Measurements from ENCODE around the gene ARHGAP8.

The ARHGAP8 gene

DNA sequence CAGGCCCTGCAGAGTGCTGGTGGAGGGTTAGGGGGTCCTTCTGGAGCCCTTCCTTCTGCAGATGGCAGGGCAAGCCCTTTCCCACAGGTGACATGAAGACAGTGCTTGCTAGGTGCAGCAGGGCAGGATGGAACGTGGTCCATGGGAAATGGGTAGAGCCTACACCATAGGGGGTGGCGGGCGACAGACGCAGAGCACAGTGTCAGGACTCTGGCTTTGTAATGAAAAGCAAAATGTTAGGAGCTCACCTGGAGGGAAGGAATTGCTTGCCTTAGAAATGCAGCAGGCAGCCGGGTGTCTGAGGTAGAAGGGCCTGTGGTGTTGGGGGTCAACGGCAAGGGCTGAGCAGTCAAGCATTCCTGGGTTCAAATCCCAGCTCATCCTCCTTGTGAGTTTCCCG is 54.9 kb downstream of the ARHGAP8 start:
- no peak for DNase-seq

DNA sequence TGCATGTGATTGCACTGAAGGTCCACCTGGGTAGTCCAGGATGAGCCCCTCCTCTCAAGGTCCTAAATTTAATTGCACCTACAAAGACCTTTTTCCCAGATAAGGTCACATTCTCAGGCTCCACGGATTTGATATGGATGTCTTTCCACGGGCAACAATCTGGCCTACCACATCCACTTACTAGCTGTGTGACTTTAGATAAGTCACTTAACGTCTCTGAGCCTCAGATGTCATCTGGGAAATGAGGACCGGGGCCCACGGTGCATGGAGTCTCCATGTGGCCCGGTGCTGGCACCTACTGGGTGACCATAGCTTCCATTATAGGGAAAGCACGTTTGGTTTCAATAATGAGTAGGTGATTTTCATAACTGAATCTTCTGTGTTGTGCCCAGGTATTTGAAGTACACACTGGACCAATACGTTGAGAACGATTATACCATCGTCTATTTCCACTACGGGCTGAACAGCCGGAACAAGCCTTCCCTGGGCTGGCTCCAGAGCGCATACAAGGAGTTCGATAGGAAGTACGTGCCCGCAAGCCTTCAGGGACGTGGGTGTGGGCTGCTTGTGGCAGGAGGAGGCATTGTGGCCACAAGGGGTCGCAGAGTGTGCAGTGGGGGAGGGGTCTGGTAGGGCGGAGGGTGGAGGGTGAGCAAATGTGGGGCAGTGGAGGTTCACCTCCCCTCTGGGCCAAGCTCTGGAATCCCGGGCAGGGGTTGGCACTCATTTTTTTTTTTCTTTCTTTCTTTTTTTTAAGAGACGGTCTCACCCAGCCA is 55.7 kb downstream of the ARHGAP8 start:
- no peak for DNase-seq

DNA sequence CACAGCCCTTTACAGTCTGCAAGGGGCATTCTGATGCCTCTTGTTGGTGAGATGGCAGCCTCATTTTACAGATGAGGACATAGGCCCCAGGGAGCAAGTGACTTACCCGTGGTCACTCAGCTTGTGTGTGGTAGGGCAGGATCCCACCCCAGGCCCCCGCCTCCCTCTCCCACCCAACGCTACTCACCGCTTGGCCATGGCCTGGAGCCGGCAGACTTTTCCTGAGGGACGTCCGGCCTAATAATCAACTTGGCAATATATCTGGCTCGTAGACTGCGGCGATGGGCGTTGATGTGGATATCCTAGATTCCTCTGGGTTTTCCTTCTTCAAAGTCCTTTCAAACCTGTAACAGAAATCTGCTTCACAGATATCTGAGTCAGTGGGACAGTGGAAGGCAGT is 57.1 kb downstream of the ARHGAP8 start:
- DNase-seq, result no peak

GRCh38 chr22:44811141-44811540 is 58.8 kb downstream of the ARHGAP8 start:
- no peak for DNase-seq

DNA sequence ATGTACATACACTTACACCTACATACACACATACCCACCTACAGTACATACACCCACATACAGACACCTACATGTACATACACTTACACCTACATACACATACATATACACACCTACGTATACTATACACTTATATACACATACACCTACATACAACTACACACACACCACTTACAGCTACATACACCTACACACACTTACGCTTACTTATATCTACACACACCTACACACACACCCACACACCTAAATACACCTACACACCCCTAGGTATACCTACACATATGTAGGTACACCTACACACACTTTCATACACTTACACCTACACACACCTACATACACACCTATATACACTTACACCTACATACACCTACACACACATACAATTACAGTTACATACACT is 61.0 kb downstream of the ARHGAP8 start:
- DNase-seq, result no peak

DNA sequence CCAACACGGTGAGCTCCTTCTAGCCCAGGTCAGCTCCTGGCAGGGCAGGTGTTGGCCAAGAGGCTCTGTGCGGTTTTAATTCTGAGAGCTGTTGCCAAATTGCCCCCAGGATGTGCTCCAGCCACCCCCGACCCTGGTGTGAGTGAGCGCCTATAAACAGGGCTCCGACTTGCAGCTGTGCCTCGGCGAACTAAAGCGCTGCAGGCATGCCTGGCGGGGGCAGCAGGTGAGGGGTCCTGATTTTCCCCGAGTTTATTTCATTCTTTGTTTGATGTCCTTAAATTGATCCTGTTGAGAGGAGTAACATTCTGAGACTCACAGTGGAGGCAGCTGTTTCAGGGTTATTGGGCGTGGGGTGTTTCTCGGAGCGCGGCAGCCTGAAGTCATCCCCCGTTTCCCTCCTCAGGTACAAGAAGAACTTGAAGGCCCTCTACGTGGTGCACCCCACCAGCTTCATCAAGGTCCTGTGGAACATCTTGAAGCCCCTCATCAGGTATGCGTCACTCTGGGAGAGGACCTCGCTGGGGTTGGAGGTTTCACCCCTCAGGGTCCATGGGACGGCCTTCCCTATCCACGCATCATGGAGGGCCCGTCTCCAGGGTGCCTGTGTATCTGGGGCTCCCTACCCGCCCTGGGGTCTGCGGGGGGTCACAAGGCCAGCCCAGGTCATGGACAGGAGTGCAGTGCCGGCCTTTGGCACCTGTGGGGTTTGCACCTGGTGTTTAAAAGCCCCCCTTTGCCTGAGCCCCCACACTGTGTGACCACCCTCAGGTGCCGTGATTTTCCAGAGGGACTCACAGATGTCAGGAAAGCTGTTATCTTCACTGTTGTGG is 62.1 kb downstream of the ARHGAP8 start:
- DNase-seq, result no peak

DNA sequence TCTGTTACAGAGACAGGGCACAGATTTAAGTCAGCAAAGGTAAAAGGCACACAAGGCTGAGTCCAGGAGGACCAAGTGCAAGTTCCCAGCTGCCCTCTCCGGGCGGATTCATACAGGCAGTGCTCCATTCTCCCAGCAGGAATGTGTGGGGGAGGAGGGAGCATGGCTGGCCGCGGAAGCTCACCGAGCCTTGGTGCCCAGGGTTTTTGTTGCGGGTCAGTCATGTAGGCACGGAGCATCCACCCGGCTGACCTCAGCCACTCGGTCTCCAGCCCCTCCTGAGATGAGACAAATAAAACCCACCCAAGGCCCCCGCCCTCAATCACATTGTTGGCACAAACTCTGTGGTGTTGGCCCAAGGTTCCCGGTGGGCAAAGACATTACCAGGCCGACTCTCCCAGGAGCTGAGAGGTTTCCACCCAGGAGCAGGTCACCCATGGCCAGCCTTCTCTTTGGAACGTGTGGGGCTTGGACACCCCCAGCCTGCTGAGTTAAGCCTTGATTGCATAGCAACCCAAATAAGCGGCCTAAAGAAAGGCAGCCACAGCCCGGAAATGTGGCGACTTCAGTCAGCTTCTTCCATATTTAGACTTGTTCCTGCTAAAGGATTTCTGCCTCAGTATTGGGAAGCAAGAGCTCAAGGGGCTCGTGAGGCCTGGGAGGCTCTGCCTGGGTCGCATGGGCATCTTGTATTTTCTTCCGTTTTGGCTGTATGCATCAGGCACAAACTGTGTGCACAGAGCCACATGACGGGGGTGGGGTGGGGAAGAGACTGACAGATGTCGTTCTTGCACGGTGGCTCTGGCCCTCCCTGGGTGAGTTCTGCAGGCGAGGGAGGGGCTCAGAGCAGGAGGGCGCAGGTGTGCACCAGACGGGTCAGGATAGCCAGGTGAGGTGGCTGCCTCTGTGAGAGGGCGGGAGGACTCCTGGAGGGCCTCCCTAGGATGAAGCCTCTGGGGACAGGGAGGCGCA is 63.0 kb downstream of the ARHGAP8 start:
- DNase-seq, result no peak

DNA sequence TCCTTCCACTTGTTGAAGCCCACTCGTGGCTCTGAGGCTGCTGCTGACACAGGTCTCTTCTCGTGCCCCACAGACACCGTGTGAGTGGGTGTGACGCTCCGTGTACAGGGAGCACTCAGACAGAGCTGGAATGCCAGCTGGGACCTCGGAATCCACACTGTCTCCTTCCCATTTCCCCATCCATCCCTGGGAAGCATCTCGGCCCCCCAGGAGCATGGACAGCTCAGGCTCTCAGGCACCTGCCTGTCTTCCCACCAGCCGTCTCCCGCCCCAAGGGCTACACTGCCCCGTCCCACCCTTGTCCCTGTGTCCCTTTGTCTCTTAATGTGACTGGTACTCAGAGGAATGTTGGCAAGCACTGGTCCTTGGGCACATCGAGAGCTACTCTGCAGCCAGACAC is 63.8 kb downstream of the ARHGAP8 start:
- no peak for DNase-seq

DNA sequence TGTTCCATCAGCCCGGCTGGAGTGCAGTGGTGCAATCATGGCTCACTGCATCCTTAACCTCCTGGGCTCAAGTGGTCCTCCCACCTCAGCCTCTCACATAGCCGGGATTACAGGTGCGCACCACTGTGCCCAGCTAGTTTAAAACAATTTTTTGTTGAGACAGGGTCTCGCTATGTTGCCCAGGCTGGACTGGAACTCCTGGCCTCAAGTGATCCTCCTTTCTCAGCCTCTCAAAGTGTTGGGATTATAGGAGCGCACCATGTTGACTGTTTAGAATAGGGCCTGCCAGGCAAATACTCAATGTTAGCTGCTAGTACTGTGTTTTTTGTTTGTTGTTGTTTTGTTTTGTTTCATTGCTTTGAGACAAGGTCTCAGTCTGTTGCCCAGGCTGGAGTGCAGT is 66.4 kb downstream of the ARHGAP8 start:
- no peak for DNase-seq

- no peak for DNase-seq
These were observed 67.7 kb downstream of the ARHGAP8 start for GRCh38 chr22:44819966-44820631.

DNA sequence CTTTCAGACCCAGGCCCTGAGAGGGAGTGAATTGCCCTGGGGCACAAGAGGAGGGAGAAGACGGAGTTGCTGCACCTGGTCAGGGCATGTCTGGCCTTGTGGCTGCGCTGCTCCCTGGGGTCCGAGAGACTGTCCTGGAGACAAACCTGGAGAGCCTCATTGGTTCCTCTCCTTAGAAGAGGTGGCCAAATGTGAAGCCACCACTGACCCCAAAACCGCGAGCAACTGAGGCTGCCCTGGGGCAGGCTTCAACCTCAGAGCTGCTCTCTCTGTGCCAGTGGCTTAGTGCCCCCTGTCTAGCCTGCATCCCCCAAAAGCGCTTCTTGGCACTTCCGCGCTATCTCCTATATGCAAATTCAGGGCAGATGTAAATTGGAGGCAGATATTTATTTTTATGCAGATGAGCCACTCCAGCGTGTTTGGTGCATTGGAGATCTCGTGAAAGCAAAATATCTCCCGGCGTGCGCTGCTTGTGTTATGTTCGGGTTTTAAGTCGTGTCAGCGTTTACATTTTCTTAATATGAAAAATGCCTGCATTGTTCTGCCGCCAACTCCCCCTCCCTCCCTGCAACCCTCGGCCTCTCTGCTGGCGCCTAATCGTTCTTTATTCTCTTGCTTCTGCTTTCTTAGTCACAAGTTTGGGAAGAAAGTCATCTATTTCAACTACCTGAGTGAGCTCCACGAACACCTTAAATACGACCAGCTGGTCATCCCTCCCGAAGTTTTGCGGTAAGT is 69.5 kb downstream of the ARHGAP8 start:
- no peak for DNase-seq

- no peak for DNase-seq
These were observed 70.2 kb downstream of the ARHGAP8 start for GRCh38 chr22:44822534-44822933.

GRCh38 chr22:44823396-44823795 is 71.0 kb downstream of the ARHGAP8 start:
- DNase-seq, result no peak

DNA sequence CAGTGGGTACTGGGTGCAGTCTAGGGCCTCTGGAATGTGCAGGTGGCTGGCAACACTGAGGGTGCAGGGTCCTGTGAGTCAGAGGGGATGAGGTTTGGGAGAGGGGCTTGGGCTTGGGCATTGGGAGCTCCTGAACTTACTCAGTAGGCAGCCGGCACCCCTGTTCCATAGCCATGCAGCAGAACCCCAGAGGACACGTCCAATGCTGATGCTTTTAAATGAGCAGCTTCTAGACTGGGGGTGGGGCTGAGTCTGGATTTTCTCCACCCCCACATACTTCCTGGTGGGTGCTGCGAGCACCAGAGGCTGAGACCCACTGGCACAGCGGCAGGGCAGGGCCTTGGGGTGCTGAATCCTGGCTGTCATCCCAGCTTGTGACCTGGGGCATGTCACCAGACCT is 71.4 kb downstream of the ARHGAP8 start:
- DNase-seq, result no peak

GRCh38 chr22:44824271-44824670 is 71.9 kb downstream of the ARHGAP8 start:
- DNase-seq, result no peak

DNA sequence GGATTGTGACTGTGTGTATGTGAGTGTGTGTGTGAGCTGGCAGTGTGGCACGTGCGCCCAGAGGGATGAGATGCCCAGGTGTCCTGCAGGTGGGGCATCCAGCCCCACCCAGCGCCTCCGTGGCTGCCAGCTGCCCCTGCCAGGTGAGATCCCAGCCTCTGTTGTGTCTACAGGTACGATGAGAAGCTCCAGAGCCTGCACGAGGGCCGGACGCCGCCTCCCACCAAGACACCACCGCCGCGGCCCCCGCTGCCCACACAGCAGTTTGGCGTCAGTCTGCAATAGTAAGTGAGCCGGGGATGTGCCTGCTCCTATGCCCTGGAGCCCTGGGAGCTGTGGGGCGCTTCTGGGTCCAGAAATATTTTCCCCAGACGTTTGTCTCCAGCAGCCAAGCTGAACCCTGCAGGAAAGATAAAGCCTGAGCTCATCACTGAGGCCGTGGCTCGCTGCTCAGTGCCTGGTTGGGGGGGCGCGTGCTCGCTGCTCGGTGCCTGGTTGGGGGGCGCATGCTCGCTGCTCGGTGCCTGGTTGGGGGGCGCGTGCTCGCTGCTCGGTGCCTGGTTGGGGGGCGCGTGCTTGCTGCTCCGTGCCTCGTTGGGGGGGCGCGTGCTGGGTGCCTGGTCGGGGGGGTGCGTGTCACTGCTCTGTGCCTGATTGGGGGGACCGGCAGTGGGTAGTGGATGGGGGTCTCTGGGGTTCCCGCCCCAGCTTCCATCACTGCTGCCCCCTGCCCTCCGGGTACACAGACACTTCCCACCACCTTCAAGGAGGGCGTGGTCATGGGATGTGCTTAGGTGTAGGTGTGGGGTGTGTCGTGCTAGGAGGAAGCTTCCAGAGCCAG is 73.2 kb downstream of the ARHGAP8 start:
- no peak for DNase-seq

GRCh38 chr22:44827666-44828190 is 75.4 kb downstream of the ARHGAP8 start:
- no peak for DNase-seq

GRCh38 chr22:44828193-44828592 is 75.8 kb downstream of the ARHGAP8 start:
- DNase-seq, result no peak

- no peak for DNase-seq
These were observed 79.5 kb downstream of the ARHGAP8 start for GRCh38 chr22:44831885-44832284.

GRCh38 chr22:44834065-44834464 is 81.7 kb downstream of the ARHGAP8 start:
- DNase-seq, result no peak

- DNase-seq, result no peak
These were observed 85.1 kb downstream of the ARHGAP8 start for GRCh38 chr22:44837481-44837880.
